ENCODE measurements around the gene CLRN2. TPM values are rescaled to one million over a fixed set of nuclear protein-coding genes. Genes with fewer than 3 reads are reported as not detected.

The CLRN2 gene
- total RNA-seq, 1 experiment from 2014 or later, result not detected

- H3K36me3 Mint-ChIP-seq (ENCODE audit: insufficient read depth, unreplicated experiment), result peaks cover 12% of the 10 kb centered on the region
- H3K27me3 ChIP-seq (replicated peaks; ENCODE audit: control insufficient read depth, insufficient read depth, low read length), result no peaks in the 10 kb centered on the region
- CTCF ChIA-PET, result interaction anchor here (1.4 to 1.5 kb wide), 2 partner anchors 18 to 40 kb away, joined by 5 to 8 read pairs; no protein-coding TSS in a partner anchor
These were observed 2.8 kb upstream of the CLRN2 start, which contains the start of gene QDPR for GRCh38 chr4:17511950-17512795. Gene QDPR, minus strand, starts transcription at chr4:17512090. Its CDS starts 36 bp downstream, at chr4:17512054.

GRCh38 chr4:17512973-17513665, 1.8 kb upstream of the CLRN2 start:
- TF ChIP-seq CTCF (IDR thresholded peaks at IDR 0.05; ENCODE audit: insufficient read depth in 1 of 2, low read depth in 1 of 2, low read length in 1 of 2, severe bottlenecking in 1 of 2, unreplicated experiment in 1 of 2), result no peak
- Histone ChIP-seq H3K27me3 (replicated peaks; ENCODE audit: control insufficient read depth, insufficient read depth, low read length) (no peaks in the 10 kb centered on the region), H3K36me3 (ENCODE audit: control insufficient read depth, insufficient read depth, low read length) (no peaks in the 10 kb centered on the region; the same call in 1 of the 2 replicates), H3K4me3 (ENCODE audit: low read depth, low read length) (no peak overlapping the region), H3K4me1 (peaks cover 8% of the 10 kb centered on the region), H3K9me3 (no peaks in the 10 kb centered on the region)
- Mint-ChIP-seq H3K4me3 (ENCODE audit: unreplicated experiment) (peak overlapping the region; percentile 83), H3K36me3 (ENCODE audit: insufficient read depth, unreplicated experiment) (peaks cover 12% of the 10 kb centered on the region), H3K9me3 (ENCODE audit: unreplicated experiment) (no peaks in the 10 kb centered on the region), H3K4me1 (ENCODE audit: low read depth, unreplicated experiment) (no peaks in the 10 kb centered on the region), H3K27ac (ENCODE audit: unreplicated experiment) (no peak overlapping the region), H3K27me3 (ENCODE audit: insufficient read depth, unreplicated experiment) (no peaks in the 10 kb centered on the region)
- DNase-seq, result no peak
- ChIA-PET CTCF (interaction anchor here (1.4 kb wide), 1 partner anchor 19 kb away, joined by 5 read pairs; no protein-coding TSS in a partner anchor), POLR2A (no interaction called here)
- intact Hi-C loops (cut with micrococcal nuclease; ENCODE audit: unreplicated experiment), result loop anchor here (1.0 kb wide), 1 partner anchor 24 kb away; no protein-coding TSS in a partner anchor
- BruUV-seq (replicated peaks), result no TSS peak

More at GRCh38 chr4:17511950-17512795, 2.8 kb upstream of the CLRN2 start, which contains the start of gene QDPR:
- Histone ChIP-seq H3K4me3 (ENCODE audit: low read depth, low read length) (peak within 1 kb of the TSS; percentile 68), H3K36me3 (ENCODE audit: control insufficient read depth, insufficient read depth, low read length) (no peaks in the 10 kb centered on the region; the same call in 1 of the 2 replicates), H3K4me1 (peaks cover 8% of the 10 kb centered on the region), H3K9me3 (no peaks in the 10 kb centered on the region)
- intact Hi-C loops (cut with micrococcal nuclease; ENCODE audit: unreplicated experiment), result loop anchor here (1.0 kb wide), 1 partner anchor 25 kb away; no protein-coding TSS in a partner anchor
- Mint-ChIP-seq H3K4me1 (ENCODE audit: low read depth, unreplicated experiment) (no peaks in the 10 kb centered on the region), H3K4me3 (ENCODE audit: unreplicated experiment) (peak within 1 kb of the TSS; percentile 83), H3K27ac (ENCODE audit: unreplicated experiment) (peak within 1 kb of the TSS; percentile 79), H3K9me3 (ENCODE audit: unreplicated experiment) (no peaks in the 10 kb centered on the region), H3K27me3 (ENCODE audit: insufficient read depth, unreplicated experiment) (no peaks in the 10 kb centered on the region)
- peak in 1 of 2 experiments; percentile 33 for TF ChIP-seq CTCF (IDR thresholded peaks at IDR 0.05; ENCODE audit: insufficient read depth in 1 of 2, low read depth in 1 of 2, low read length in 1 of 2, severe bottlenecking in 1 of 2, unreplicated experiment in 1 of 2)
- peak; percentile 88 to 92 for DNase-seq
- BruUV-seq (replicated peaks), result no TSS peak
- POLR2A ChIA-PET, result no interaction called here

Data from Caco-2 (cell line).